K562 (cell line): ENCODE data around the gene PPP1R10. TPM values are rescaled to one million over a fixed set of nuclear protein-coding genes. Genes with fewer than 3 reads are reported as not detected.

ENCODE experiments used
- ATF6 ChIP-seq: sonication (generic); formaldehyde crosslinking; IDR thresholded peaks from 2 replicates; pipeline ENCODE4 v1.4.0; 2020; ENCODE audit warnings: mild to moderate bottlenecking, missing genetic modification reagents
- FOXM1 ChIP-seq, 2 experiments: fragments of 450-650 bp in 1 of 2; sonication (generic) in 1 of 2; formaldehyde crosslinking in 1 of 2; IDR thresholded peaks; 2 replicates each; pipeline versions ENCODE4 v1.6.1 to v1.9.0; 2017 to 2022; ENCODE audit warnings: low read depth in 2 of 2, mild to moderate bottlenecking in 2 of 2, missing genetic modification reagents in 1 of 2, moderate library complexity in 1 of 2
- MGA ChIP-seq: fragments of 450-650 bp; IDR thresholded peaks from 2 replicates; pipeline ENCODE4 v1.6.1; 2016; ENCODE audit warnings: mild to moderate bottlenecking, moderate library complexity
- SMAD3 ChIP-seq: fragments of 450-650 bp; formaldehyde crosslinking; conservative IDR thresholded peaks from 2 replicates; pipeline ENCODE4 v1.4.0; 2020; ENCODE audit warnings: mild to moderate bottlenecking
- TFAP4 ChIP-seq: sonication (generic); formaldehyde crosslinking; IDR thresholded peaks from 2 replicates; pipeline ENCODE4 v1.8.0; 2022; ENCODE audit warnings: missing genetic modification reagents, mild to moderate bottlenecking, moderate library complexity, borderline replicate concordance
- ZC3H11A ChIP-seq: IDR thresholded peaks from 2 replicates; pipeline ENCODE4 v1.6.1; 2012; ENCODE audit warnings: low read depth, low read length, improper control_type of control experiment
- ZNF282 ChIP-seq: sonication (generic); formaldehyde crosslinking; IDR thresholded peaks from 2 replicates; pipeline ENCODE4 v1.8.1; 2023; ENCODE audit warnings: missing genetic modification reagents
- ZNF436 ChIP-seq: fragments of 250-450, 450-650 bp; sonication (Bioruptor Pico); formaldehyde crosslinking; IDR thresholded peaks from 2 replicates; pipeline ENCODE4 v1.7.0; 2020; ENCODE audit warnings: mild to moderate bottlenecking
- ZNF740 ChIP-seq, 3 experiments: fragments of 200-800 bp in 1 of 3; sonication (Bioruptor generic) in 1 of 3; sonication (generic) in 1 of 3; formaldehyde crosslinking in 1 of 3; IDR thresholded peaks; 2 replicates each; pipeline versions ENCODE4 v1.6.1 to v1.8.0; 2016 to 2022; ENCODE audit warnings: mild to moderate bottlenecking in 2 of 3, missing compliant biosample characterization in 2 of 3, missing genetic modification characterization in 2 of 3, missing genetic modification reagents in 1 of 3
- polyA plus RNA-seq, 8 experiments: library from polyadenylated mRNA; depleted of rRNA in 4 of 8; stranded (reverse) in 5 of 8; unstranded in 3 of 8; fragments of >200 nt; fragmentation: Nextera tagmentation in 2 of 8; fragmentation: Illumina TruSeq in 1 of 8; extraction: Ambion mirVana in 2 of 8; extraction: Trizol in 1 of 8; gene quantifications; 2 replicates each; pipeline versions ENCODE4 v1.2.1 to v1.2.3, GENCODE V29; 2011 to 2014; ENCODE audit warnings: inconsistent platforms in 1 of 8, missing spikeins in 1 of 8
- total RNA-seq, 7 experiments: library from RNA; depleted of rRNA in 6 of 7; stranded (reverse); fragments of >200 nt in 6 of 7; fragmentation: Illumina TruSeq in 2 of 7; extraction: Trizol in 2 of 7; gene quantifications; 2 replicates each; pipeline versions ENCODE4 v1.2.1 to v1.2.3, GENCODE V29; 2011 to 2021; ENCODE audit warnings: low replicate concordance in 1 of 7

PPP1R10 gene
- total and polyA plus RNA-seq, 9 of the 15 experiments (the other 6 are each of a cell fraction or from before 2014, with no cell fraction given) = 14.1 to 65.5 (median 32.6) TPM

- peak; percentile 20; the same call in 1 of the 2 replicates for TF ChIP-seq MGA
- no peak for TF ChIP-seq ZC3H11A
- peak; percentile 98 for TF ChIP-seq ZNF740 (CRISPR knock-in tag; IDR thresholded peaks at IDR 0.05)
- peak in 1 of 2 experiments; percentile 96; a peak in 2 of 4 replicates for TF ChIP-seq ZNF740 (tag; IDR thresholded peaks at IDR 0.05)
- TF ChIP-seq ZNF436 = no peak
- 0 out of 2 replicates have a peak, but pooled peaks have one; percentile 84 for TF ChIP-seq ATF6
- 0 out of 2 replicates have a peak, but pooled peaks have one; percentile 23 for TF ChIP-seq FOXM1 (IDR thresholded peaks at IDR 0.05; ENCODE audit: low read depth)
- TF ChIP-seq FOXM1 (CRISPR knock-in tag; IDR thresholded peaks at IDR 0.05; ENCODE audit: low read depth) = no peak
- 0 out of 2 replicates have a peak, but pooled peaks have one; percentile 17 for TF ChIP-seq SMAD3
- no peak for TF ChIP-seq ZNF282 (CRISPR knock-in tag)
- peak; percentile 96 for TF ChIP-seq TFAP4 (CRISPR knock-in tag)
Observed at GRCh38 chr6:30646450-30647241, 29.6 kb upstream of the PPP1R10 start, which contains the start of gene C6orf136 (continued).
